Thyroid gland (tissue), 4 donors: ENCODE measurements around the gene WDFY4. TPM values are rescaled to one million over a fixed set of nuclear protein-coding genes. Genes with fewer than 3 reads are reported as not detected.

ENCODE experiments used
- DNase-seq, 2 donors: peaks; one replicate each; pipeline ENCODE4 v3.0.0-alpha.2; 2019
- H3K27ac ChIP-seq, 3 donors: fragments of 200-600 bp; sonication (generic); 1 replicate in 2 of 3; 2 replicates in 1 of 3; pipeline ENCODE4 v1.5.1; 2016 to 2019; ENCODE audit warnings: mild to moderate bottlenecking in 1 of 3, moderate library complexity in 1 of 3
- H3K27me3 ChIP-seq: fragments of 200-600 bp; sonication (generic); one replicate; pipeline ENCODE4 v1.5.1; 2019
- H3K36me3 ChIP-seq, 2 donors: fragments of 200-600 bp; sonication (generic); one replicate each; pipeline ENCODE4 v1.5.1; 2016 to 2019
- H3K4me1 ChIP-seq, 2 donors: fragments of 200-600 bp; sonication (generic); one replicate each; pipeline ENCODE4 v1.5.1; 2017 to 2019
- H3K4me3 ChIP-seq, 3 donors: fragments of 200-600 bp; sonication (generic); replicated peaks in 1 of 3; 1 replicate in 2 of 3; 2 replicates in 1 of 3; pipeline ENCODE4 v1.5.1; 2016; ENCODE audit warnings: mild to moderate bottlenecking in 1 of 3
- H3K9me3 ChIP-seq: fragments of 200-600 bp; sonication (generic); one replicate; pipeline ENCODE4 v1.5.1; 2017
- POLR2A ChIP-seq, 2 donors: fragments of 450-650 bp; IDR thresholded peaks; one replicate each; pipeline ENCODE4 v1.6.1; 2017; ENCODE audit warnings: antibody characterized with exemption in 2 of 2, mild to moderate bottlenecking in 2 of 2, moderate library complexity in 1 of 2
- WGBS, 2 donors: methylation state at CpG; one replicate each; pipeline ENCODE4 v1.1.5; 2017; 5-methylcytosine and 5-hydroxymethylcytosine counted together
- intact Hi-C: fragments of 100-400 bp; cut with DNase I; formaldehyde crosslinking; loops from one replicate; pipeline ENCODE4 v1.15.1; 2023
- total RNA-seq, 4 donors: library from RNA; depleted of rRNA; stranded (reverse); fragments of >200 nt; gene quantifications; one replicate each; pipeline ENCODE4 v1.2.3, GENCODE V29; 2016
- TF ChIP-seq, protein P1 (sequence below), 6 experiments: fragments of 200-600 bp in 3 of 6; fragments of 450-650 bp in 3 of 6; sonication (generic) in 3 of 6; IDR thresholded peaks; one replicate each; pipeline ENCODE4 v1.5.1; 2016 to 2019; ENCODE audit warnings: antibody characterized with exemption in 6 of 6, mild to moderate bottlenecking in 2 of 6, inconsistent platforms in 1 of 6, moderate library complexity in 1 of 6

The WDFY4 gene
- total RNA-seq, 4 donors from 2014 or later, result 1.0 to 3.5 (median 1.2) TPM

DNA sequence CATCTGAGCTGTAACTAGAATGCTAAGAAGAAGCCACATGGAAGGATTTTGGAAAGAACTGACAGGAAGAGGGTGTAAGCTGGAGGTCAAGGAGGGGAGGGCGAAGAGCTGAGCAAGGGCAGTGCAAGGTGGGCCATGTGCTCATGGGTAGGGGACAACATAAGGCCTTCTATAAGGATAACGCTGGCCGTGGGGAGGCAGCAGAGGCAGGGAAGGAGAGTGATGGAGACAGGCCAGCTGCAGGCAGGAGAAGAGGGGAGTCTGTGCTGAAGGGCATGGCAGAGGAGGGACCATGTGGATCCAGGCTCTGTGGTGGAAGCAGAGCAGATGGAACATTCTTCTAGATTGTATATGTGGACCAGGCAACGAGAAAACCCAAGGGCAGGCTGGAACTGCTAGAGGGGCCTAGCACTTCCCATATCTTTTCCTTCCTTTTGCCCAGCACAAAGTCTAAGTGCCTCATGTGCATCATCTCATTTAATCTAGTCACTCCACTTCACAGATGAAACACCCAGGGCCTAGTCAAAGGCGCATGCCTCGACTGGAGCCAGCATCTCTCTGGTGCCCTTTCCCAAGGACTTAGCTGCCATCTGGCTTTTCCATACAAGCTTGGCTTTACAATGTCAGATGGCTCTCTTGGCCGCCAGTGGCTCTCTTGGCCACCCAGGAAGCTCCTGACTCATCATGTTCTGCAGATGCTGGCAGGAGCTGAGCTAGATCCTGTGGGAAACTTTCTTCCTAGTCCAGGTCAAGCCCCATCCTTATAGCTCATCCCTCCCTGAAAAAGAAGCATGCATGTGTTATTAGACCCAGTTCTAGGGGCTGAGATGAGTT lies 248.4 kb downstream of the WDFY4 start:
- H3K27me3 ChIP-seq, result no peaks in the 10 kb centered on the region
- no peaks in the 10 kb centered on the region for H3K4me1 ChIP-seq
- no peak overlapping the region for H3K27ac ChIP-seq
- DNase-seq, result no peak
- WGBS, 2 donors, result 83 to 95% methylated on average over 7 of the region's 7 CpGs
- H3K4me3 ChIP-seq, result no peak overlapping the region
- TF ChIP-seq POLR2A (IDR thresholded peaks at IDR 0.05), result no peak
- TF ChIP-seq, protein P1, sequence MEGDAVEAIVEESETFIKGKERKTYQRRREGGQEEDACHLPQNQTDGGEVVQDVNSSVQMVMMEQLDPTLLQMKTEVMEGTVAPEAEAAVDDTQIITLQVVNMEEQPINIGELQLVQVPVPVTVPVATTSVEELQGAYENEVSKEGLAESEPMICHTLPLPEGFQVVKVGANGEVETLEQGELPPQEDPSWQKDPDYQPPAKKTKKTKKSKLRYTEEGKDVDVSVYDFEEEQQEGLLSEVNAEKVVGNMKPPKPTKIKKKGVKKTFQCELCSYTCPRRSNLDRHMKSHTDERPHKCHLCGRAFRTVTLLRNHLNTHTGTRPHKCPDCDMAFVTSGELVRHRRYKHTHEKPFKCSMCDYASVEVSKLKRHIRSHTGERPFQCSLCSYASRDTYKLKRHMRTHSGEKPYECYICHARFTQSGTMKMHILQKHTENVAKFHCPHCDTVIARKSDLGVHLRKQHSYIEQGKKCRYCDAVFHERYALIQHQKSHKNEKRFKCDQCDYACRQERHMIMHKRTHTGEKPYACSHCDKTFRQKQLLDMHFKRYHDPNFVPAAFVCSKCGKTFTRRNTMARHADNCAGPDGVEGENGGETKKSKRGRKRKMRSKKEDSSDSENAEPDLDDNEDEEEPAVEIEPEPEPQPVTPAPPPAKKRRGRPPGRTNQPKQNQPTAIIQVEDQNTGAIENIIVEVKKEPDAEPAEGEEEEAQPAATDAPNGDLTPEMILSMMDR (IDR thresholded peaks at IDR 0.05), result no peak
- no peaks in the 10 kb centered on the region for H3K9me3 ChIP-seq
- intact Hi-C loops, result no loop called here
- no peaks in the 10 kb centered on the region for H3K36me3 ChIP-seq

DNA sequence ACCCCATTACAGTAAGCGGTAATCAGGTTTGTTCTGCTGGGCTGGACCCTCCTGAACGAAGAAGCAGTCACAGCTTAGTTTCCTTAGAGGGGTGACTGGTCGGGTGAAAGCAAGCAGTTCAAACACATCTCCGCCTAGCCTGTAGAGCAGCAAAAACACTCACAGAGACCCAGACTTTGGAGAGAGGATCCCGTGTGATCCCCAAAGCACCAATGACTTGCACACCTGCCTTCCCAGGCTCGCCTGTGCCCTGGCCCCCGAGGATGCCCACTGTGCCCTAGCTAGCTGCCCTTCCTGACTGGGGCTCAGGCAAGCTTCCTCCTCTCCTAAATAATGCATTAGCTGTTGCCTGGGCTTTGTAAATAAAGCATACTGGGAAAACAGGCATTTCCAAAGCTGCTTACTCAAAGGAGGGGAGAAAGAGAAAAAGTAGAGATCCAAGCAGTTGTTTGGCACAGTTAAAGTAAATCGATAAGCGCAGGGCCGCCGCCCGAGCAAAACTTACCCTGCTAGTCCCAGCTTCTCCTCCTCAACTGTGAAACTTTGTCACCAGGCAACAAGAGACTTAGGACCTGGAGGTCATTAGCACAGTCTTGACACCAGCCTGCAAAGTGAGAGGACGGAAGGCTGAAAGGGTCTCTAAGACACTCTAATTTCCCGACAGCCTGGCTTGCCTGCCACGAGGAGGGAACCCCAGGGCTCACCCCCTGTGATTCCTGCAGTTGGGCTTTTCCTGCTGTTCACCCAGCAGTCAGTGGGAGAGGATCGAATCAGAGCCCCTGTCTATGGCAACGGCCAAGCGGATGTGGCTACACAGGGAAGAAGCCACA lies 250.2 kb downstream of the WDFY4 start:
- Histone ChIP-seq H3K9me3 (no peaks in the 10 kb centered on the region), H3K27ac (no peak overlapping the region), H3K4me3 (no peak overlapping the region), H3K4me1 (no peaks in the 10 kb centered on the region), H3K27me3 (no peaks in the 10 kb centered on the region), H3K36me3 (no peaks in the 10 kb centered on the region)
- intact Hi-C loops, result no loop called here
- WGBS, 2 donors, result 58 to 63% methylated on average over 17 to 18 of the region's 18 CpGs
- no peak for DNase-seq
- TF ChIP-seq, protein P1 (IDR thresholded peaks at IDR 0.05), result no peak

DNA sequence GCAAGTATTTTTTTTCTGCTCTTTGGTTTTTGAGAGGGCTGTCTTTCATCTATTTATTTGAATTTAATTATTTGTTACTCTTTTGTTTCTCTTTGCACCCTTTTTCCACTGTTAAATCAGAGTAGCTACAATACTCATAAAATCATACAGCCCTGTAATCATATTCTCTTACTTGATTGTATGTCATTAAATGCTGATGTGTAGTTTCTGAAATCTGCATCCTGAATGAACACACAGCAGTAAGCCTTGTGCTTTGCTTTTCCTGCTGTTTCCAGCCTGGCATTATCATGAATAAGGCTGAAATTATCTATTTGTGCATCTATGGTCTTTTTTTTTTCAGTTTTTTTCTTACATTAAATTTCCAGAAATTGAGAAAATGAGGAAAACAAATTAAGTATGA lies 250.9 kb downstream of the WDFY4 start:
- no peaks in the 10 kb centered on the region for H3K36me3 ChIP-seq
- DNase-seq, result no peak
- H3K4me3 ChIP-seq, result no peak overlapping the region
- H3K9me3 ChIP-seq, result no peaks in the 10 kb centered on the region
- no peak overlapping the region for H3K27ac ChIP-seq
- H3K4me1 ChIP-seq, result no peaks in the 10 kb centered on the region
- H3K27me3 ChIP-seq, result no peaks in the 10 kb centered on the region
- intact Hi-C loops, result no loop called here
- TF ChIP-seq, protein P1 (IDR thresholded peaks at IDR 0.05), result no peak
- TF ChIP-seq POLR2A (IDR thresholded peaks at IDR 0.05), result no peak

DNA sequence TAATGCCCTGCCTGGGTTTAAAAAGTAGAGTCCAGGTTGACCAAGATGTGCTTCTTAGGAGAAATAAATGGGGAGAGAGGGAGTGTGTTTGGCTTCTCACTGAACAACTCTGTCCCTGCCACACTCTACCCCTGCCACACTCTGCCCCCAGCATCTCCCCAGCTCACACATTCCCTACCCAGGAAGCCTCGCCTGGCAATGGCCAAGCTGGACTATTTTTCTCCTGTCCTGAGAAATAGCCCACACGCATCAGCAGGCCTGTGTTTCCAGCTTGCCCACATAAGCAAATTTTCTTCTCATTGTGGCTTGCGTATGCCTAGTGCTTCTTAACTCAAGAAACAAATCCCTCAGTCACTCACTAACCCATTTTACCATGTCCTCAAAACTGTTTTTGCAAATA lies 253.1 kb downstream of the WDFY4 start:
- no peak for TF ChIP-seq POLR2A (IDR thresholded peaks at IDR 0.05)
- TF ChIP-seq, protein P1 (IDR thresholded peaks at IDR 0.05), result no peak

DNA sequence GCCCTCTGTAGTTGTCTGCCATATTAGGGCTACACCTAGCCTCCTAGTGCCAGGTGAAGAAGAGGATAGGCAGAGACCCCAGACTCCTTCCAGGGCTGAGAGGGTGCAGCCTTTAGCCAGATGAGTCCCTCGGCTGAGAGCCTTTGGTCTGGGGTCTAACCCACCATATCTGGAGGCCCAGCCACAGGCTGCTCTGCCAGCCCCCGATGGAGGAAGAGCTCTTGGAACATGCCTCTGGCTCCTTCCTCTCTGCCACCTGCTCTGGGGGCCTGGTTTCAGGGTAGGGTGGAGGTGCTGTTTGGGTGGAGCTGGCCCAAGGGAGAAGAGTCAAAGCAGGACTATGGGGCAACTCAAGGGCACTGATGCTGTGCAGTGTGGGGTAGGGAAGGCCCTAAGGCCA lies 253.6 kb downstream of the WDFY4 start:
- intact Hi-C loops, result no loop called here
- H3K27me3 ChIP-seq, result no peaks in the 10 kb centered on the region
- WGBS, 2 donors, result 90 to 93% methylated on average over 2 of the region's 2 CpGs
- no peak overlapping the region for H3K4me3 ChIP-seq
- H3K36me3 ChIP-seq, result no peaks in the 10 kb centered on the region
- no peaks in the 10 kb centered on the region for H3K9me3 ChIP-seq
- no peaks in the 10 kb centered on the region for H3K4me1 ChIP-seq
- TF ChIP-seq POLR2A (IDR thresholded peaks at IDR 0.05), result no peak
- TF ChIP-seq, protein P1 (IDR thresholded peaks at IDR 0.05), result no peak
- no peak for DNase-seq
- H3K27ac ChIP-seq, result no peak overlapping the region

More for the DNA sequence above, 253.1 kb downstream of the WDFY4 start:
- Histone ChIP-seq H3K36me3 (no peaks in the 10 kb centered on the region), H3K4me3 (no peak overlapping the region), H3K4me1 (no peaks in the 10 kb centered on the region), H3K9me3 (no peaks in the 10 kb centered on the region), H3K27ac (no peak overlapping the region), H3K27me3 (no peaks in the 10 kb centered on the region)
- no peak for DNase-seq
- 94 to 98% methylated on average over 3 of the region's 3 CpGs for WGBS, 2 donors
- intact Hi-C loops, result no loop called here
